Panc1 (cell line): ENCODE results near the gene INKA1.

Source experiments
- CTCF ChIP-seq: fragments of 450-650 bp; IDR thresholded peaks from 2 replicates; pipeline ENCODE4 v1.5.1; 2017; ENCODE audit warnings: mild to moderate bottlenecking
- POLR2AphosphoS5 ChIP-seq: IDR thresholded peaks from 2 replicates; pipeline ENCODE4 v1.6.1; 2012; ENCODE audit warnings: mild to moderate bottlenecking, low read depth, low read length, moderate library complexity
- REST ChIP-seq, 2 experiments: IDR thresholded peaks; 2 replicates each; pipeline ENCODE4 v1.6.1; 2011 to 2012; ENCODE audit warnings: low read depth in 2 of 2, control low read depth in 1 of 2, low read length in 1 of 2, mild to moderate bottlenecking in 1 of 2, moderate library complexity in 1 of 2; ENCODE audit not compliant: insufficient read depth in 1 of 2
- TCF7L2 ChIP-seq: IDR thresholded peaks from 2 replicates; pipeline ENCODE4 v1.6.1; 2011; ENCODE audit warnings: mild to moderate bottlenecking, low read depth, low read length, inconsistent platforms

GRCh38 chr3:49779358-49780079, 23.5 kb upstream of the INKA1 start:
- no peak for TF ChIP-seq CTCF
- no peak for TF ChIP-seq POLR2AphosphoS5
- TF ChIP-seq TCF7L2 = no peak
- no peak for TF ChIP-seq REST (IDR thresholded peaks at IDR 0.05; ENCODE audit: insufficient read depth in 1 of 2, low read depth in 2 of 2, low read length in 1 of 2)
